ENCODE data around the gene FKBP15. TPM values are rescaled to one million over a fixed set of nuclear protein-coding genes. Genes with fewer than 3 reads are reported as not detected.
"Not testable (repeated sequence)": the region's sequence is repeated elsewhere in the genome, so short reads cannot be mapped to it uniquely, and the experiment has no call there.

FKBP15 gene
- total and polyA plus RNA-seq, 12 donors, result 14.1 to 38.1 (median 28.3) TPM

GRCh38 chr9:113238859-113239232, 17.8 kb upstream of the FKBP15 start:
- Histone ChIP-seq H3K27ac (no peak overlapping the region), H3K4me1 (replicated peaks in 1 of 2) (peaks cover 0 to 53% of the 10 kb centered on the region in 2 donors), H3K9me3 (replicated peaks in 1 of 3) (no peaks in the 10 kb centered on the region), H3K36me3 (replicated peaks in 1 of 2) (no peaks in the 10 kb centered on the region), H3K4me3 (no peak overlapping the region), H3K27me3 (no peaks in the 10 kb centered on the region)
- intact Hi-C loops (cut with DNase I), result no loop called here
- no peak for TF ChIP-seq POLR2A (IDR thresholded peaks at IDR 0.05)
- TF ChIP-seq CTCF (IDR thresholded peaks at IDR 0.05), result no peak
- DNase-seq, result no peak
- WGBS, 4 donors, result 63 to 76% (median 64%) methylated on average over 4 of the region's 4 CpGs

GRCh38 chr9:113238202-113238858, 17.3 kb upstream of the FKBP15 start:
- Histone ChIP-seq H3K27ac (no peak overlapping the region), H3K36me3 (replicated peaks in 1 of 2) (no peaks in the 10 kb centered on the region), H3K4me1 (replicated peaks in 1 of 2) (peaks cover 0 to 54% of the 10 kb centered on the region in 2 donors), H3K27me3 (no peaks in the 10 kb centered on the region), H3K4me3 (no peak overlapping the region), H3K9me3 (replicated peaks in 1 of 3) (no peaks in the 10 kb centered on the region)
- no peak for DNase-seq
- 85 to 90% (median 88%) methylated on average over 10 of the region's 10 CpGs for WGBS, 4 donors
- intact Hi-C loops (cut with DNase I), result no loop called here
- TF ChIP-seq CTCF (IDR thresholded peaks at IDR 0.05), result no peak
- no peak for TF ChIP-seq POLR2A (IDR thresholded peaks at IDR 0.05)

- no peak for DNase-seq
- no peak overlapping the region for H3K27ac ChIP-seq
- H3K9me3 ChIP-seq (replicated peaks in 1 of 3), result no peaks in the 10 kb centered on the region
- peaks cover 0 to 51% of the 10 kb centered on the region in 2 donors for H3K4me1 ChIP-seq (replicated peaks in 1 of 2)
- no peak for TF ChIP-seq CTCF (IDR thresholded peaks at IDR 0.05)
- no peak for TF ChIP-seq POLR2A (IDR thresholded peaks at IDR 0.05)
- H3K27me3 ChIP-seq, result no peaks in the 10 kb centered on the region
- no peak overlapping the region for H3K4me3 ChIP-seq
- WGBS, 4 donors, result 86 to 98% (median 91%) methylated on average over 4 of the region's 4 CpGs
- intact Hi-C loops (cut with DNase I), result no loop called here
- no peaks in the 10 kb centered on the region for H3K36me3 ChIP-seq (replicated peaks in 1 of 2)
Observed at GRCh38 chr9:113237026-113237425, 15.9 kb upstream of the FKBP15 start.

- peak in 1 of 7 donors; percentile 8 for DNase-seq
- H3K27me3 ChIP-seq; H3K4me3 ChIP-seq; H3K36me3 ChIP-seq (replicated peaks in 1 of 2); H3K27ac ChIP-seq; intact Hi-C loops (cut with DNase I); H3K9me3 ChIP-seq (replicated peaks in 1 of 3): not testable (repeated sequence)
- peaks cover 0 to 51% of the 10 kb centered on the region in 2 donors for H3K4me1 ChIP-seq (replicated peaks in 1 of 2)
- 70 to 82% (median 77%) methylated on average over 10 of the region's 10 CpGs for WGBS, 4 donors
Observed at GRCh38 chr9:113235701-113236255, 14.7 kb upstream of the FKBP15 start.

- no peaks in the 10 kb centered on the region for H3K27me3 ChIP-seq
- DNase-seq, result no peak
- H3K4me3 ChIP-seq, result no peak overlapping the region
- no peak for TF ChIP-seq CTCF (IDR thresholded peaks at IDR 0.05)
- TF ChIP-seq POLR2A (IDR thresholded peaks at IDR 0.05), result no peak
- H3K9me3 ChIP-seq (replicated peaks in 1 of 3), result no peaks in the 10 kb centered on the region
- peaks cover 0 to 35% of the 10 kb centered on the region in 2 donors for H3K4me1 ChIP-seq (replicated peaks in 1 of 2)
- intact Hi-C loops (cut with DNase I), result no loop called here
- no peaks in the 10 kb centered on the region for H3K36me3 ChIP-seq (replicated peaks in 1 of 2)
- no peak overlapping the region for H3K27ac ChIP-seq
- WGBS, 4 donors, result 89 to 100% (median 94%) methylated on average over 2 of the region's 2 CpGs
Observed at GRCh38 chr9:113231701-113232100, 10.6 kb upstream of the FKBP15 start.

Data from adrenal gland (tissue), 12 donors.